ENCODE data around the gene TPD52L1.

Gene TPD52L1

DNA sequence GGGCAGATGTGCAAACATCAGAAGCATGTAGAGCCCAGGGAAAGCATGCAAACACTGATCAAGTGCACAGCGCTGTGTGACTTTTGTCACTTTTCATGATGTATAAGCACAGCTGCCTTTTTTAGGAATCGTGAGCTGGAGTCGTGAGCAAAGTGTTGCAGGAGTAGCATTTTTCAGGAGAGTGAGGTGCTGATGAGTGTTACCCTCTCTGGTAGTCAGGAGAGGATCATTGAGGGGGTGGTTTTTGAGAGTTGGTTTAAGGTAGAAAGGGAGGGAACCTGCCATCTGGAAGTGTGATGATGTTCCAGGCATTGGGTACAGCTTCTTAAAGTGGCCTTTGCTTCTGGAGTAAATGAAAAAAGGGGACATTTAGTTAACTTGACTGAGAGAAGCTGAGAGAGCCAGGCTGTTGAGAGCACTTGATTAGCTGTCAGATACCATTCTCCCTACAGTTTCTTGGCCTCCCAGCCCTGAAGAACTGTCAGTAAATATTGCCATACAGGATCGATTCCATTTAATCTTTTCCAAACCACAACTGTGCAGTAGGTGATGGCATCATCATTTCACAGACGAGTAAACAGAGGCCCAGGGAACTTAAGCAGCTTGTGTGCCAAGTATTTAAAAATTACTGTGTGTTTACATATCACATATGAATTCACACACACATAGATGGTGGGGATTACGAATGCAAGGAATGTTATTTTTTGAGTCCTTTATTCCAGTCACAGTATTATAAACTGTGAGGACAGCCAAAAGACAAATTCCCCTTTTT lies 28.9 kb downstream of the TPD52L1 start:
- DNase-seq, result peak; percentile 72

DNA sequence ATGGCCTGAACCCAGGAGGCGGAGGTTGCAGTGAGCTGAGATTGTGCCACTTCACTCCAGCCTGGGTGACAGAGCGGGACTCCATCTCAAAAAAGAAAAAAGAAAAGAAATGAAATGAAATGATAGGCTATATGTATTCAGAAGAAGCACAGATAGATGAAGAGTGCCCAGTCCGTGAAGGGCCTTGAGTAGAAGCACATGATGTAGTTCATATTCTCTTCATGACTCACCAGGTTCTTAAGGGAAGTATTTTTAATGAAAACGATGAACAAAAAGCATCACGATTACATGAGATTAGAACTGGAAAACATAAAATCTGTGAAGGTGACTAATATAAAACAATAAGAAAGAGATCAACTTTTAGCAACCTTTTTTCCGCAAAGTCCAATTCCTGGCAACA lies 29.8 kb downstream of the TPD52L1 start:
- DNase-seq, result peak; percentile 63

DNA sequence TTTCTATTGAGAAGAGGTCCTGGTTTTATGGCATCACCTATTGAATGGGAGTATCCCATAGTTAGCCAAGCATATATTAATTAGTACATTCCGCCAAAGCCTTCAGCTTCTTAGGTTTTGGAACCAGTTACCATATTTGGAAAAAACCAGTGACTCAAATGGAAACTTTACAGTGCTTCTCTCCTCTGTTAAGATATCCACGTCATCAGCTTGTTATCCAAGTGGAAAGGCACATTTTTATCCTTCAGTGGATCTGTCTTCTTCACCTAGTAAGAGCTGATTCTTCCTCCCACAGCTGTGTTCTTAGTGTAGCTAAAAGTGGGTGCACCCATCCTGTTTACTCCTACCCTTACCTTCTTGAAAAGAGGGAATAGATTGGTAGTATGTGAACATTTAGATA lies 34.5 kb downstream of the TPD52L1 start:
- peak; percentile 42 for DNase-seq

DNA sequence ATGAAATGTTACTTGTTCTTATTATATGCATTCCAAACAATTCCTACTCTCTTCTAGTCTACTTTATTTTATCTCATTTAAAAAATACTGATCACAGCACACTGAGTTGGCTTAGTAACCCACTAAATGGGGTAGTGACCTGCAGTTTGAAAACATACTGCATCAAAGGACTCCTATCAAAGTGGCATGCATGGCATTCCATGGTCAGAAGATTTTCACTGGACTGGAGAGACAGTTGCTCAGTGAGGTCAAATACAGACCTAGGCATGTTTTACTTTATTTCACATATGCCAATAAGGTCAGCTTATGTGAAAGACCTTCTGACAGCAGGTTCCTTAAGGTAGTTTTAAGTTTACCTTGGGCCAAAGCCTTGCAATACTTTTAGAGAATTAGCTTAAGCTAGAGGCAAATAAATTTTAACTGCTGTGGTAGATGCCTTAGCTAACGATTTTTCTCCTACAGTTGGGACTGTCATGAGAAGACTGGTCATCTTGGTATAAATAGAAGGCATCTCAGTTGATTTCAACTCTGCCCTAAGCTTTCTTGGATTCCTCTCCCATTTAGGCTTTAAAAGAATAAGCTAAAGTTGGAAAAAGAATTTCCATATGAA lies 35.1 kb downstream of the TPD52L1 start:
- DNase-seq, result no peak

DNA sequence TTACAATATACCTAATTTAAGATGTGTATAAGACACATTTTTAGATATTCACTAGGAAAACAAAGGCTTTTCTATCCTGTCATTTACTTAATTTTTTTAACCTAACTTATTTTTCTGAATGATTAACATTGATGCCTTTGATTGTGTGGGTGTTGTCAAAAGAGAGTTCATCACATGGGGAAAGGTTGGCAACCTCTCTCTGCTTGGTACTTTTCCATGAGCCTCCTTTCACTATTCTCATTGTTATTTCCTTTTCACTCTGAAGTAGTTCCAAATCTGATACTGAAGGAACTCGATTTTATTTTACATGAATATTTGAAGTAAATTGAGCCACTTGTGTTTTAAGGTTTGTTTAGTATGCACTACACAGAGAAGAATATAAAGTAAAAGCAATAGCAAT lies 35.9 kb downstream of the TPD52L1 start:
- DNase-seq, result no peak

DNA sequence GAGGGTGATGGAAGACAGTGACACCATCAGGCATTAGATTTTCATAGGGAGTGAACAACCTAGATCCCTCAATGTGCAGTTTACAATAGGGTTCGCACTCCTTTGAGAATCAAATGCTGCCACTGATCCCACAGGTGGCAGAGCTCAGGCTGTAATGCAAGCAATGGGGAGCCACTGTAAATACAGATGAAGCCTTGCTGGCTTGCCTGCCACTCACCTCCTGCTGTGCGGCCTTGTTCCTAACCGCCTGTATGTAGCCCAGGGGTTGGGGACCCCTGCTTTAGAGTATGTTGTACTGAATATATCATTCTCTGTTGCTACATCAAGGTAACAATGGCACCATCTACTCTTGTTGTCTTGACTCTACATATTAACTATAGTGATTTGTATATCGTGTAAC lies 37.1 kb downstream of the TPD52L1 start:
- DNase-seq, result no peak

DNA sequence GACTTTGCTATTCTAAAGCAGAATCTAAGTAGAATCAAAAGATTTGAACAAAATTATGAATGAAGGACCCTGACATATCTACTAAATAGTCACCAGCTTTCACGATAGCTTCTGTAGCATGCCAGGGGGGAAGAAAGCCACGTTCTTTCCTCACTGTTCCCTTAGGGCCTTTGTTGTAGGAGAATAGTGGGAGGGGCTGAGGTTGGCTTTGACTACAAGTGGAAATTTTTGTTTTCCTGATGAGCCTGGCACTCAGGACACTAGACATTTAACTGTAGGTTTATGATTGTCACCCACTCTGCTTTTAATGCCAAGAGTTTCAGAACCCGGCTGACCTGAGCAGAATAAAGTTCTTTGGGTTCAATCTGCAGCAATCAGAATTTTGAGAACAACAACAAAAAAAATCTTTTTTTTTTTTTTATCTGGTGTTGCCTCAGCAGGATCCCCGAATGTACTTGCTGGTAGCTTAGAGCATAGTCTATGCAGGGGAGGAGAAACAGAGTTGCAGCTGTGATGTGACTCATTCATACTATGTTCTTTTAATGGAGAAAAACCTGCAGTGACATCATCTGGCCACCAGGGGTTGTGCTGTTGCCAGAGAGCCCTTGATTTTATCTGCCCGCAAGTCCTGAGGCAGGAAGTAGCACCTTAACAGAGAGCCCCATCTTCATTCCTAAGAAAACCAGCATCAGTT lies 38.5 kb downstream of the TPD52L1 start:
- peak; percentile 84 for DNase-seq

DNA sequence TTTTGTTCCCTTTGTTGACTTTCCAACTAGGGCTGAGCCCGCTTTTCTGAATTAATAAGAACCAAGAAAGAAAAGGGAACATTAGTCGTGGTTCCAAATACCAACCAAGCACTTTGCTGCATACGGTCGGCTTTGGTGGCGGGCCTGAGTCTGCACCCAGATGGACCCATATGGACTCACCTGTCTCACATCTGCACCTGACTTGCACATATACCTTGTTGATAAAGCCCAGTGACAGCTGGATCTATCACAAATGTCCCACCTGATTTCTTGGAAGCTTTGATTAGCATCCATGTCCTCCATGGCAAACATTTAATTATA lies 39.0 kb downstream of the TPD52L1 start:
- no peak for DNase-seq

DNA sequence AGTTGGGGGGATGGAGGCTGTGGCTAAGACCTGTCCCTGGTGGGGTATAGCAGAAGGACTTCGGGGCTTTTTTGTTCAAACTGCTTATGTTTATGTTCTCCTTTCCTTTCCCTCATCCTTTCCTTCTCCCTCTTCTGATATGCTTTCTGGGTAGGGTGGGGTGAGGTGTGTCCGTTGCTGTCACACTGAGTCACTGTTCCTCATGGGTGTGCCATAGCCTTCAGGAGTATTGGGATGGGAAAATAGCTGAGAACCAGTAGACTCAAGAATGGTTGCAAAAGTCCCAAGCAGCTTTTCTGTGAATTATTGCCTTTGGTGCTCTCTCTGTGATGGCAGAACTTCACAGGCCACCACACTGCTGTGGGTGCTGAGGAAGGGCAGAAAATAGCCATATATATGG lies 39.6 kb downstream of the TPD52L1 start:
- DNase-seq, result no peak

DNA sequence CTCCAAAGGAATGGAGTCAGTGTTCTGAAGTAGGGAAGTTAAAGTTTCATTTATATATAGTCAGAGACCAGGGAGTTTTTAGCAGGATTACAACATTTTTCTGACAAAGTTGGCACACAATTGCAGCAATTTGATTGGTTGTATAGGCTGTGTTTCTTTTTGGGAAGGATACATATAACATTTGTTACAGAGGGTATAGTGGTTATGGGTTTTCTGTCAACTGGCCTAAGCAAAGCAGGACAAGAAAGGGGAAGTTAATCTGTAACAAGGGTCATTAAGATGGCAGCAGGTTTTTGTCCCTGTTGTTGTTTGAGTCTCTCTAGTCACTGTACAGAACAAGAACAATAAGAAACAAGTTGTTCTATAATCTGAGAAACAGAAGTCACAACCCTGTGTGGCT lies 41.4 kb downstream of the TPD52L1 start:
- no peak for DNase-seq

DNA sequence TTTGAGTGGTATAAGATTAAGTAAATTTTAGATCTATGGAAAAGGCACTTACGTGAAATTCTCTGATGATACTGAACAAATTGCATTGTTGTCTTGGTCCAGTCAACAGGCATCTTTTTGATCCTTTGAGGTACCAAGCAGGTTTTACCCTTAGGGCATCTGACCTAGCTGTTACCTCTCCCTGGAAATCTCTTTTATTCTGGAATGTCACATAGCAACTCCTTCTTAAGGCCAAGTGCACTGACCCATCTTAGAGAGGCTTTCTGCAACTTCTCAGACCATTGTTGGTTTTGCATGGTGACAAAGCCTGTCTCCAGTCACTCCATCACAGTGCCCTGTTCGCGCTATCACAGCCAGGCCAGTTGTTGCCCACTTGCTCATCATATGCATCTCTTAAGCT lies 42.0 kb downstream of the TPD52L1 start:
- DNase-seq, result no peak

DNA sequence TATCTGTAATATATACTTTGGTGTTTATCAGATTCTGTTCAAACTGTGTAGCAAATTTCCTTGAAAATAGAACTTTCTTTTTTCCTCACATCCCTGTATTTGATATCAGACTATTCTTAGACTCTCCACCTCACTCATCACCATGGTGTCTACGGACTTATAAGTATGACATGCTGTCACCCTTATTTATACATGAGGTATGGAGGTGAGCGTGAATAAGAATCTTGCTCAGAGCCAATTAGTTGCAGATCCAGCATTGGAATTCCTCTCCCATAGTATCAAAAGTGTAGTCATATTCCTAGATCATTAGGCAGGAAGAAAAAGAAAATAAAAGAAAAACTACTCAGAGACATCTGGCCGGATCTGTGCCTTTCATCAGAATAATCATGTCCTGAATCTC lies 43.0 kb downstream of the TPD52L1 start:
- DNase-seq, result no peak

DNA sequence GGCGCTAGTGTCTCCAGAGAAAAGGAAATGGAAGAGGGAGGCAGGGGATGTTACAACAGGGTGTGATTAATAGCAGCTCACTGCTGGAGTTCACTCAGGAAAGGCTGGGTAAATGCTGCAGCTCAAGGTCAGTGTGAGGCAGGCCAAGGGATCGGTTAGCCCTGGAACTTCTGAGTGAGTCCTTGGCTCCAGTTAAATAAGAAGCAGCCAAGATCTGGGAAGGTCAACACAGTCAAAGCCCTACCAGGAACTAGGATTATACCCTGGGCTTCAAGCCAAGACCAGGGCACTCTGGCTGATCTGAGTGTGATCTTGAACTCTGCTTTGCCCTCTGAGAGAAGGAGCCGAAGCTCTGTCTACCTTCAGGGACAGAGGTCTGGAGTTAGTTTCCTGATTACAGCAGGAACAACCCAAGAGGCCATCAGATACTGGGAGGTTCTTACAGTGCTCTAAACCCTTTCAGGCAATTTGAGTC lies 44.3 kb downstream of the TPD52L1 start:
- peak; percentile 62 for DNase-seq

DNA sequence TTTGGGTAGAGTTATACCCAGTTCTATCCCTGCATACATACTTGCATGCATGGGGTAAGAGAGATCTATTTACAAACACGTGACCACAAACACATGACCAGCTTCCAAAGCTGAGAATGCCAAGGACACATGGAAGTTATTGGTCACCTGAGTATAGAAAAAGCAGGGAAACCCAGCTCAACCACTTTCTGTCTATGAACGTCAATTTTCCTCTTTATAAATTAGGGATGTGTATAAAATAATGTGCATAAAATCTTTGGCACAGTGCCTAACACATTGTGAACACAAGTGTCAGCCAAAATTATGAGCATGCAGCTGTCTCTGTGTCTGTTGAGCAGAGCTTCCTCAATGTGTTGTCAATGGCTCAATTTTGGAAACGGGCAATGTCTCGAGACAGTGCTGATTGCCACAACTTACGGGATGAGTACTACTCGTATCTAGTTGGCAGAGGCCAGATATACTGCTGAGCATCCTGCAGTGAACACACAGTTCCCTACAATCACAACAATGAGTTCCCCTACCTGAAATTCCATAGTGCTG lies 44.9 kb downstream of the TPD52L1 start:
- DNase-seq, result no peak

DNA sequence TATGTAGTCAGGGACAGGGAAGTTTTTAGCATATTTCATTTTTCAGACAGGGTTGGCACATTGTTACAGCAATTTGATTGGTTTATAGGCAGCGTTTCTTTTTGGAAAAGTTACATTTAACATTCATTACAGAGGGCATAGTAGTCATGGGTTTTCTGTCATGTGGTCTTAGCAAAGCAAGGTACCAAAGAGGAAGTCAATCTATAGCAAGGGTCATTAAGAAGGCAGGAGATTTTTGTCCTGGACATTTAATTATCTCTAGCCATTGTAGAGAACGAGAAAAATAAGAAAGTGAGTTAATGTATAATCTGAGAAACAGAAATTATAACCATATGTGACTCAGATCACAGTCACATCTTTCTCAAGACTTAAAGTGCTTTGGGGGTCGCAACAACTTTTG lies 47.4 kb downstream of the TPD52L1 start:
- DNase-seq, result no peak

DNA sequence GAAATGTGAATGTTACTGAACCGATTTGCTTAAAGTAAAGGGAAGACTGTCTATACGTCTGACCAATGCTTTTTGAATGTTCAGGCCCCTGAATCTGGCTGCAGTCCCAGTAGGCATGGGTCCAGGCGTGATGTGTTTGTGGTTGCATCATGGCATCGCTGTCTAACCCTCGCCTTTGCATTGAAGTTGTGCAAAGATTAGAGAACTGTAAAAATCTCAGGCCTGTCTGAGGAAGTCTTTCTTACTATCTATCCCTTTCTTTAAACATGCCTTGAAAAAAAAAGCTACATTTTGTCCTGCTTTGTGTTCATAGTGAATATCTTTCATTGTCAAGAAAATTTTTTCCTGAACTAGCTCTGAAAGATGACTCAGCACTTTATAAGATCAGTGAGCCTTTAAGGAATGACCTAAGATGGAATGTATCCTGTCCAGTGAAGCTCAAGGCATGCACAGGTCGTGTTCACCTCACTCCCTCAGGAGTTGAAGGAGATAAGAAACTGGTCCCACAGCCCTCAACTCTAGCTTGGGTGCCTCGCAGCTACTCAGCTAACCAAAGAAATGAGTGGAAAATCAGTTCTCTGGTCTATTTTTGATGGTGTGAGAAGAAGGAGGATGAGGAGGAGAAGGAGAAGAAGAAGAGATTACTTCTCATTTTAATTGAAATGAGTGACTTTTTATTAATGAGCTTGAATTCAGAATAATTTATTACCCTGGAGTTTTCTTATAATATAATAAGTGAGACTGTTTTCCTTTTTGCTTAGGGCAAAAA lies 48.6 kb downstream of the TPD52L1 start:
- peak; percentile 97 for DNase-seq

DNA sequence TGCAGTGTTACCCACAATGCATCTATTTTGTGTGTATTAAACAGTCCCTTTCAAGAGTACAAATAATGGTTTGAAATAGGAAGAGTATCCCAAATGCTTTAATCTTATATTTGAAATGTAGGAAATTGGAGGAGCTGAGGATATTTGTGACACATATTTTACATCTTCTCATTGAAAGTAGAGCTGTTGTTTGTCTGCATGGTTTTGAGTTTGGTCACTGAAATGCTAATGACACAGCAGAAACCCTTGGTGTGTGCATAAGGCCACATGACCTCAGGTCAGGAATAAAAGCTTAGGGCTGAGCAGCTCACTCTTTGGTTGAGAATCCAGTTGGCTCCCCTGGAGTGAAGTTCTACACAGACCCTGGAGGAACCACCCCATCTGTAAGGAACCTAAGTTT lies 49.8 kb downstream of the TPD52L1 start:
- DNase-seq, result peak; percentile 47

DNA sequence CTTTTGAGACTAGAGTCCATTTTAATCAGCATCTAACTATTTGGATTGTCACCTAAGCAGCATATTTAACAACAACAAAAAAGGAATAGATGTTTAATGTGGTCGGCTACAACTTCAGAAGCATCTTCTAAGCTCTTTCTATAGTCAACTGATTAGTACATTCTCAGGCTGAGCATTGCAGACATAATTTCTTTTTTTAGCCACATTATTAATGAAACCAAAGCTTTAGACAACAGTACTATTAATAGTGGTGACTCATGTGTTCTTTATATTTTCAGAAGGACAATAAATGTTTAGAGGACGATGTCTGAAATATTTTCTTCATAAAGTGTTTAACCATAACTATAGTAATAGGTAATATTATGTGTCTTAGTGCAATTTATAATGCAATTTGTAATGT lies 52.4 kb downstream of the TPD52L1 start:
- no peak for DNase-seq

DNA sequence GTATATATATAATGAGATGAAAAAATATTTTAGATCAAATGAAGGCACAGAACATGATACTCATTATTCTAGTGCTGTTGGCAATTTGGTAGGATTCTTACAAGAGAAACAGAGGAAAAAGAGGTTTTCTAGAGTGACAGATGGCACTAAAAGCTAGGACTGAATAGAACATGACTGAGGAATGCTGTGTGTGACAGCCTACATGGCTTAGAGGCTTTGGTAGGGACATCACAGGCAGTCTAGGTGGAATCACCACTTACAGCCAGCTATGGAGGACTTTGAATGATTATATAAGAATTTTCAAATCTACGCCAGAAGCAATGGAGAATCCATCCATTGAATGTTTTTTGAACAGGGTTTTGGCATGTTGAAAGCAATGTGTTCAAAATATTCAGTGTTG lies 52.8 kb downstream of the TPD52L1 start:
- DNase-seq, result no peak

DNA sequence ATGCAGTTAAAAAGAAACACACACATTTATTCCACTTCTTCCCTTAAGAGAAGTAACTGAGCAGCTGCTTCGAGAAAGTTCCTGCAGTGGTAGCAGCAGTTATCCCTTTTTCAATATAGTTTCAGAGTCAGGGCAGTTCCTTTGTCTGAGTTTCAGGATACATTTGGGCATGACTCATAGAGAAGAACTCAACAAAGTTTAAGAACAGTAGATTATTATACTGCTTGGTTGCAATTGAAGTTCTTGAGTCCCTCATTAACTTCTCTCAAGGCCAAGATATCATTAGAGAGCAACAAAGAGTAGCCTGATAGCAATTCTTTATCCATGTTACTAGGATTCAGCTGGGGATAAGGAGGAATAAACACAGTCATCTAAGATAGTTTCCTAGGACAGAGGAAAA lies 54.4 kb downstream of the TPD52L1 start:
- no peak for DNase-seq

DNA sequence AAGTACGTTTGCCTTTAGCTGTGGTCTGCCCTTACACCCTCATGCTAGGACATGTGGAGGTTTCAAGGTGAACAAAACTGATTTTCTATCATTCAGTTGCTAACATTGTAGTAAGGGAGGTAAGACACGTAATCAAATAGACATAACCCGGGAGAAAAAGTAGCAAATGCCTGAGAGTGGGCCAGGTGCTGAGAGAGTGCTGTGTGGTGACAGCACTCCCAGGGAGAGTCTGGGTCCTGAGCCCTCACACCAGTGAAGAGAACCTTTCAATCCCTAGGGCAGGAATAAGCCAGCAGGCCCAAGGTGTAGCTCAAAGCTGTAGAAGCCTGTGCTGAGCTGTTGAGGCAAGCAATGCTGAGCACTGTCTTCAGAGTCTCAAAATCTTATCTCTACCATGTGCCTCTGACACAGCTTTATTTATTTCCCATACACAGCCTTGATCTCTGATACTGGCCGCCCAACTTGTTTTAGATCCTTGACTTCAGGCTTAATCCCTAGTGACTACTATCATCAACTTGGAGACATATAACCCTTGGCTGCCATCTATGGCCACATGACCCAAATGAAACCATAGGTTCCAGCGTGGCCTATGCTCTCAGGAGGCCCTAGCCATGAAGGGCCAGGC lies 55.2 kb downstream of the TPD52L1 start:
- DNase-seq, result no peak

DNA sequence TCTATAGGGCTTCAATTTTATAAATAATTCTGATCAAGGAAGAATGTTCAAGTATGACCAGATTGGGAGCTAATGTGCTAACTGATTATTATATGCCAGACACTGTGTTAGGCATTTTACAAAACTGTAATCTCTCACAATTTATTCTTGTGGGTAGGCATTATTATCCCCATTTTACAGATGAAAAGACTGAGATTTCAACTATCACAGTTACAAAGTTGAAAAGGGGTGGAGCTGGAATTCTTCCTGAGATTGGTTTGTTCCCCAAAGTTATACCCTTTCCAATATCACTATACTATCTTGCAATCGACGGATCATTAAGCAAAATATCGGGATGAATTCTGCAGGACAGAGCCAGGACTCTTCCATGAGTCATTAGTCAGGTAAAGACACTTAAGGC lies 57.1 kb downstream of the TPD52L1 start:
- no peak for DNase-seq

DNA sequence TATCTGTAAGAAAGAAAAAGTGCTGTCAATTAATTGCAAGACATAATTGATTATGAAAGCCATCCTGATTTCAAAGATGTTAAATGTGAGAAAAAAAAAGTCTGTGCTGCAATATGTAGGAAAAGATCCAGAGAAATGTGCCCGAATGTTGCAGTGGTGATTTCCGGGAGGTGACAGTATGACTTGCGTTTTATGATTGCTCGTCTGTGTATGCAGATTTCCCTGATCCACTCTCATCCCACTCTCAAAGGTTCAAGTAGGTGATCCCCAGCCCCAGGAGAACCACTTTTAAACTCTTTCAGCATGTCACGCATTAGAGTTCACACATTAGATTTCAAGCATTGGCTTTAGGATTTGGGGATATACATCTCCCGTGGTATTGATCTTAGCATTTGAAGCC lies 57.8 kb downstream of the TPD52L1 start:
- no peak for DNase-seq
